DOHH2 (cell line): ENCODE results near the gene STYXL2.

Experiments
- H3F3A ChIP-seq: fragments of 200-600 bp; sonication (generic), shearing (Covaris generic); 2 replicates; pipeline ENCODE4 v1.6.0; 2016; ENCODE audit warnings: antibody characterized with exemption, mild to moderate bottlenecking; ENCODE audit not compliant: control insufficient read depth, insufficient read depth
- H3K27ac ChIP-seq: fragments of 200-600 bp; sonication (generic); 2 replicates; pipeline ENCODE4 v1.5.1; 2014; ENCODE audit warnings: low read depth, mild to moderate bottlenecking, low read length, moderate library complexity
- H3K27me3 ChIP-seq: fragments of 200-600 bp; sonication (generic); 2 replicates; pipeline ENCODE4 v1.6.1; 2014; ENCODE audit warnings: mild to moderate bottlenecking, low read length, mixed read lengths; ENCODE audit not compliant: control insufficient read depth
- H3K36me3 ChIP-seq: fragments of 200-600 bp; sonication (generic); 2 replicates; pipeline ENCODE4 v1.6.1; 2014; ENCODE audit warnings: mild to moderate bottlenecking, low read length, moderate library complexity, mixed read lengths; ENCODE audit not compliant: control insufficient read depth
- H3K4me1 ChIP-seq: fragments of 200-600 bp; sonication (generic); 2 replicates; pipeline ENCODE4 v1.6.1; 2014; ENCODE audit warnings: mild to moderate bottlenecking, low read length, mixed read lengths; ENCODE audit not compliant: control insufficient read depth
- H3K4me2 ChIP-seq: fragments of 200-600 bp; sonication (generic); 2 replicates; pipeline ENCODE4 v1.6.0; 2014; ENCODE audit warnings: mild to moderate bottlenecking, low read length, moderate library complexity
- H3K4me3 ChIP-seq: fragments of 200-600 bp; sonication (generic); 2 replicates; pipeline ENCODE4 v1.5.1; 2014; ENCODE audit warnings: mild to moderate bottlenecking, low read length, mixed read lengths
- H3K79me2 ChIP-seq: fragments of 200-600 bp; sonication (generic); 2 replicates; pipeline ENCODE4 v1.6.1; 2014; ENCODE audit warnings: mild to moderate bottlenecking, low read length, mixed read lengths; ENCODE audit not compliant: control insufficient read depth
- H3K9me2 ChIP-seq: fragments of 200-600 bp; sonication (generic); replicated peaks from 2 replicates; pipeline ENCODE4 v1.6.1; 2014; ENCODE audit warnings: mild to moderate bottlenecking, low read length, mixed read lengths; ENCODE audit not compliant: control insufficient read depth
- H3K9me3 ChIP-seq: fragments of 200-600 bp; sonication (generic); 2 replicates; pipeline ENCODE4 v1.6.1; 2014; ENCODE audit warnings: antibody characterized with exemption, low read length, mixed read lengths; ENCODE audit not compliant: control insufficient read depth, insufficient read depth
- H4K20me1 ChIP-seq: fragments of 200-600 bp; sonication (generic); 2 replicates; pipeline ENCODE4 v1.6.0; 2014; ENCODE audit warnings: low read depth, mild to moderate bottlenecking, antibody characterized with exemption, low read length, moderate library complexity; ENCODE audit not compliant: control insufficient read depth, insufficient read depth
- EZH2phosphoT487 ChIP-seq: fragments of 200-600 bp; sonication (generic); IDR thresholded peaks from 2 replicates; pipeline ENCODE4 v1.6.1; 2017; ENCODE audit warnings: borderline replicate concordance, mild to moderate bottlenecking, antibody characterized with exemption, low read length, moderate library complexity, mixed read lengths
- TF ChIP-seq, protein P1 (sequence below): fragments of 200-600 bp; sonication (generic); IDR thresholded peaks from one replicate; pipeline ENCODE4 v1.5.1; 2014; ENCODE audit warnings: antibody characterized with exemption, mild to moderate bottlenecking, low read depth, low read length; ENCODE audit not compliant: poor library complexity, severe bottlenecking

Gene STYXL2

DNA sequence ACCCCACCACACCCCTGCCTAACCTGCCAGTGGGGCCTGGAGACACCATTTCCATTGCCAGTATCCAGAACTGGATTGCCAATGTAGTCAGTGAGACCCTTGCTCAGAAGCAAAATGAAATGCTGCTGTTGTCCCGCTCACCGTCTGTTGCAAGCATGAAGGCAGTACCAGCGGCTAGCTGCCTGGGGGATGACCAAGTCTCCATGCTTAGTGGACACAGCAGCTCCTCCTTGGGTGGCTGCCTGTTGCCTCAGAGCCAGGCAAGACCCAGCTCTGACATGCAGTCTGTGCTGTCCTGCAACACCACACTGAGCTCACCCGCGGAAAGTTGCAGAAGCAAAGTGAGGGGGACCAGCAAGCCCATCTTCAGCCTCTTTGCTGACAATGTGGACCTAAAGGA, 33.4 kb downstream of the STYXL2 start:
- H3K36me3 ChIP-seq: no peaks in the 10 kb centered on the region
- H3K27ac ChIP-seq: no peak overlapping the region
- H3K79me2 ChIP-seq: no peaks in the 10 kb centered on the region
- H4K20me1 ChIP-seq: no peaks in the 10 kb centered on the region
- no peaks in the 10 kb centered on the region for H3K9me2 ChIP-seq
- H3F3A ChIP-seq: no peaks in the 10 kb centered on the region
- H3K4me2 ChIP-seq: no peak overlapping the region
- H3K4me1 ChIP-seq: no peaks in the 10 kb centered on the region
- H3K27me3 ChIP-seq: peaks cover 18% of the 10 kb centered on the region
- no peaks in the 10 kb centered on the region for H3K9me3 ChIP-seq
- TF ChIP-seq, protein P1, sequence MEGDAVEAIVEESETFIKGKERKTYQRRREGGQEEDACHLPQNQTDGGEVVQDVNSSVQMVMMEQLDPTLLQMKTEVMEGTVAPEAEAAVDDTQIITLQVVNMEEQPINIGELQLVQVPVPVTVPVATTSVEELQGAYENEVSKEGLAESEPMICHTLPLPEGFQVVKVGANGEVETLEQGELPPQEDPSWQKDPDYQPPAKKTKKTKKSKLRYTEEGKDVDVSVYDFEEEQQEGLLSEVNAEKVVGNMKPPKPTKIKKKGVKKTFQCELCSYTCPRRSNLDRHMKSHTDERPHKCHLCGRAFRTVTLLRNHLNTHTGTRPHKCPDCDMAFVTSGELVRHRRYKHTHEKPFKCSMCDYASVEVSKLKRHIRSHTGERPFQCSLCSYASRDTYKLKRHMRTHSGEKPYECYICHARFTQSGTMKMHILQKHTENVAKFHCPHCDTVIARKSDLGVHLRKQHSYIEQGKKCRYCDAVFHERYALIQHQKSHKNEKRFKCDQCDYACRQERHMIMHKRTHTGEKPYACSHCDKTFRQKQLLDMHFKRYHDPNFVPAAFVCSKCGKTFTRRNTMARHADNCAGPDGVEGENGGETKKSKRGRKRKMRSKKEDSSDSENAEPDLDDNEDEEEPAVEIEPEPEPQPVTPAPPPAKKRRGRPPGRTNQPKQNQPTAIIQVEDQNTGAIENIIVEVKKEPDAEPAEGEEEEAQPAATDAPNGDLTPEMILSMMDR: no peak
- H3K4me3 ChIP-seq: no peak overlapping the region

GRCh38 chr1:167127661-167128060, 33.8 kb downstream of the STYXL2 start:
- Histone ChIP-seq H3K4me3 (no peak overlapping the region), H3K27me3 (peaks cover 18% of the 10 kb centered on the region), H3K79me2 (no peaks in the 10 kb centered on the region), H4K20me1 (no peaks in the 10 kb centered on the region), H3K27ac (no peak overlapping the region), H3K9me3 (no peaks in the 10 kb centered on the region), H3K9me2 (no peaks in the 10 kb centered on the region), H3K4me1 (no peaks in the 10 kb centered on the region), H3K4me2 (no peak overlapping the region), H3K36me3 (no peaks in the 10 kb centered on the region), H3F3A (no peaks in the 10 kb centered on the region)
- TF ChIP-seq, protein P1: no peak
- TF ChIP-seq EZH2phosphoT487: no peak

DNA sequence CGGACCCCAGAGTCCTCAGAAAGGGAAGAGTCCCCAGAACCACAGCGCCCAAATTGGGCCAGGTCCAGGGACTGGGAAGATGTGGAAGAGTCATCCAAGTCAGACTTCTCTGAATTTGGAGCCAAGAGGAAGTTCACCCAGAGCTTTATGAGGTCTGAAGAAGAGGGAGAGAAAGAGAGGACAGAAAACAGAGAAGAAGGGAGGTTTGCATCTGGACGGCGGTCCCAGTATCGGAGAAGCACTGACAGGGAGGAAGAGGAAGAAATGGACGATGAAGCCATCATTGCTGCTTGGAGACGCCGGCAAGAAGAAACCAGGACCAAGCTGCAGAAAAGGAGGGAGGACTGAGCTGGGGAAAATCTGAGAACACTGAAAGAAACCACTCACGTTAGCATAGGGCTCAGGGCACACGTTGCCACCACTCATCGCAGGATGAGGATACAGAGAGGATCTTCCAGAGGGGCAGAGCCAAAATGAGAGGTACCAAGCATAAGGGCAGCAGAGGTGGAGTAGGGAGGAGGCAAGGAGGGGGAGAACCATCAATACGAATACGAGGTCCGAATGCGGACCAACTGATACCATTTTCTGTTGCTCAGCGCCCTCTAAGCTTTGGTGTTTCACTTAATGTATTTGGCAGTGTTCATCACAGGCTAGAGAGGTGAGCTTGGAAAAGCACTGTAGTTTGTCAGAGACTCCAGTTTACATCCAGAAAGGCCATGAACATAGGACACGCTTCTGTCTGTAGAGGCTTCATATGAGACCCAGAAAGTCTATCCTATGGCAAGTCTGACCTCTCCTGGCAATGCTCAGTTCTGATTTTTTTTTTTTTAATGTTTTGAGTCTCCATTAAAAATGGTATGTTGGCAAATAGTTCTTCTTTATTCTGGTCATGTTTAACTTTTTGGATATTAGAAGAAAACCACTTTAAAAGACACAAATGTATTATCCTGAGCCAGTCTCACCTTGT, 34.7 kb downstream of the STYXL2 start:
- Histone ChIP-seq H3K4me1 (no peaks in the 10 kb centered on the region), H3K4me3 (no peak overlapping the region), H3K27ac (no peak overlapping the region), H3K9me2 (no peaks in the 10 kb centered on the region), H3F3A (no peaks in the 10 kb centered on the region), H3K4me2 (no peak overlapping the region), H3K79me2 (no peaks in the 10 kb centered on the region), H4K20me1 (no peaks in the 10 kb centered on the region), H3K27me3 (peaks cover 18% of the 10 kb centered on the region), H3K36me3 (no peaks in the 10 kb centered on the region), H3K9me3 (no peaks in the 10 kb centered on the region)
- no peak for TF ChIP-seq EZH2phosphoT487
- TF ChIP-seq, protein P1: peak; percentile 26
